Cardiac fibroblast (primary cell): ENCODE data around the gene TRIM17.

Source experiments
- DNase-seq, 2 donors: peaks; one replicate each; pipeline versions ENCODE4 v3.0.0 to v3.0.0-alpha.2; 2010; ENCODE audit warnings: low read depth in 2 of 2
- H3K4me3 ChIP-seq, 2 donors: replicated peaks in 1 of 2; 1 replicate in 1 of 2; 2 replicates in 1 of 2; pipeline ENCODE4 v1.5.1; 2011; ENCODE audit warnings: low read depth in 2 of 2, low read length in 2 of 2, mild to moderate bottlenecking in 2 of 2, moderate library complexity in 1 of 2
- TF ChIP-seq, protein P1 (sequence below): IDR thresholded peaks from one replicate; pipeline ENCODE4 v1.5.1; 2011; ENCODE audit warnings: low read depth, mild to moderate bottlenecking, low read length, inconsistent platforms

TRIM17 gene

DNA sequence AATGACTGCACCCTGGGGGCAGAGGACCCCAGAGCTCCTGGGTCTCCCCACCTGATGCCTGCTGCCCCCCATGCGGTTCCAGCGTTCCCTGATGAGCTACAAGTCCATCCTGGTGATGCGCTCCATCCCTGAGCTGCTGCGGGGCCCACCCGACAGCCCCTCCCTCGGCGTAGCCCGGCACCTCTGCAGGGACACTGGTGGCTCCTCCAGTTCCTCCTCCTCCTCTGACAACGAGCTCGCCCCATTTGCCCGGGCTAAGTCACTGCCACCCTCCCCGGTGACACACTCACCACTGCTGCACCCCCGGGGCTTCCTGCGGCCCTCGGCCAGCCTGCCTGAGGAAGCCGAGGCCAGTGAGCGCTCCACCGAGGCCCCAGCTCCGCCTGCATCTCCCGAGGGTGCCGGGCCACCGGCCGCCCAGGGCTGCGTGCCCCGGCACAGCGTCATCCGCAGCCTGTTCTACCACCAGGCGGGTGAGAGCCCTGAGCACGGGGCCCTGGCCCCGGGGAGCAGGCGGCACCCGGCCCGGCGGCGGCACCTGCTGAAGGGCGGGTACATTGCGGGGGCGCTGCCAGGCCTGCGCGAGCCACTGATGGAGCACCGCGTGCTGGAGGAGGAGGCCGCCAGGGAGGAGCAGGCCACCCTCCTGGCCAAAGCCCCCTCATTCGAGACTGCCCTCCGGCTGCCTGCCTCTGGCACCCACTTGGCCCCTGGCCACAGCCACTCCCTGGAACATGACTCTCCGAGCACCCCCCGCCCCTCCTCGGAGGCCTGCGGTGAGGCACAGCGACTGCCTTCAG is 45.5 kb downstream of the TRIM17 start:
- no peak for DNase-seq
- TF ChIP-seq, protein P1, sequence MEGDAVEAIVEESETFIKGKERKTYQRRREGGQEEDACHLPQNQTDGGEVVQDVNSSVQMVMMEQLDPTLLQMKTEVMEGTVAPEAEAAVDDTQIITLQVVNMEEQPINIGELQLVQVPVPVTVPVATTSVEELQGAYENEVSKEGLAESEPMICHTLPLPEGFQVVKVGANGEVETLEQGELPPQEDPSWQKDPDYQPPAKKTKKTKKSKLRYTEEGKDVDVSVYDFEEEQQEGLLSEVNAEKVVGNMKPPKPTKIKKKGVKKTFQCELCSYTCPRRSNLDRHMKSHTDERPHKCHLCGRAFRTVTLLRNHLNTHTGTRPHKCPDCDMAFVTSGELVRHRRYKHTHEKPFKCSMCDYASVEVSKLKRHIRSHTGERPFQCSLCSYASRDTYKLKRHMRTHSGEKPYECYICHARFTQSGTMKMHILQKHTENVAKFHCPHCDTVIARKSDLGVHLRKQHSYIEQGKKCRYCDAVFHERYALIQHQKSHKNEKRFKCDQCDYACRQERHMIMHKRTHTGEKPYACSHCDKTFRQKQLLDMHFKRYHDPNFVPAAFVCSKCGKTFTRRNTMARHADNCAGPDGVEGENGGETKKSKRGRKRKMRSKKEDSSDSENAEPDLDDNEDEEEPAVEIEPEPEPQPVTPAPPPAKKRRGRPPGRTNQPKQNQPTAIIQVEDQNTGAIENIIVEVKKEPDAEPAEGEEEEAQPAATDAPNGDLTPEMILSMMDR = no peak
- no peak overlapping the region for H3K4me3 ChIP-seq

DNA sequence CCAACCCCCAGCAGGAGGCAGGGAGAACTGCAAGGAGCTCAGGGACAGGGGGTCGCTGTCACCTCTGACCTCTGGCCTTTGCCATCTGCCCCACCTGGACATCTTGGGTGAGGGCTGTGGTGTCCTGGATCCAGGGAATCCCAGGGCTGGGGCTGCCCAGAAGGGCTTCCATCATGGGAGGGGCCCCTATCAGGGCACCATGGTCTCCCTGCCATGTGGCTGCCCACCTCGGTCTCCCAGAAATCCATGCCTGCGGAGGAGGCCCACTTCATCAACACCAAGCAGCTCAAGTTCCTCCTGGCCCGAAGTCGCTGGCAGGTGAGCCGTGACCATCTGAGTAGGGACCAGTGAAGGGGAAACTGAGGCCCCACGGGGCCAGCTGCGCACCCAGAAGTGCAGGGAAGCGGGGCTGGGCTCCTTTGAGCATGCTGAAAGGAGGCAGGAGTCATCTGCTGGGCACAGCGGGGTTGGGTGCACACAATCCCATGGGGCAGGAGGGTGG is 46.2 kb downstream of the TRIM17 start:
- H3K4me3 ChIP-seq = no peak overlapping the region
- no peak for DNase-seq

DNA sequence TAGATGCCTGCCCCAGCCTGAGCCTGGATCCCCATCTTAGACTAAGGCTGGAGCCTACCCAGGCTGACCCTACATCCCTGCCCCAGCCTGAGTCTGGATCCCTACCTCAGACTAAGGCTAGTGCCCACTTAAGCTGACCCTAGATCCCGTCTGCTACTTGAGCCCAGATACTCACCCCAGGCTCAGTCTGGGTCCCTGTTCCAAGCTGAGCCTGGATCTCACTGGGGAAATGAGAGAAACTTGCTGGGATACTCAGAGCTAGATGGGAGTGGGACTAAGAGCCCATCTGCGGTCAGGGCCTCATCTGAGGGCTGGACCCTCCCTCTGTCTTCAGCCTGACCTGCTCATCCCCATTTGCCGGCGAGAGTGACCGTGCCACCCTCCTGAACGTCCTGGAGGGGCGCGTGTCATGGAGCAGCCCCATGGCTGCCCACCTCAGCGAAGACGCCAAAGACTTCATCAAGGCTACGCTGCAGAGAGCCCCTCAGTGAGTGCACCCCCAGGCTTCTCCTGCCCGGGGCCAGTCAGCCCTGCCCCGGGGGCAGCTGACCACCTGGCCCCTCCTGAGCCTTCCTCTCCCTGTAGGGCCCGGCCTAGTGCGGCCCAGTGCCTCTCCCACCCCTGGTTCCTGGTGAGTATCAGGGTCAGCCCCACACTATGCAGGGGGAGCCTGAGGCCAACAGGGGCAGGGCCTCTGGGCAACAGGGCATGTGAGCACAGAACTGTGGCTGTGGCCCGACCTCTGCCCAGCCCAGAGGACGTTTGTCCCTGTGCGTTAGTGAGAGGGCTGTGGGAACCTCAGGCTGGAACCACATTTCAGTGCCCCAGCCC is 46.8 kb downstream of the TRIM17 start:
- TF ChIP-seq, protein P1 = no peak
- no peak overlapping the region for H3K4me3 ChIP-seq
- no peak for DNase-seq

More for the DNA sequence above, 46.2 kb downstream of the TRIM17 start:
- TF ChIP-seq, protein P1 = no peak

DNA sequence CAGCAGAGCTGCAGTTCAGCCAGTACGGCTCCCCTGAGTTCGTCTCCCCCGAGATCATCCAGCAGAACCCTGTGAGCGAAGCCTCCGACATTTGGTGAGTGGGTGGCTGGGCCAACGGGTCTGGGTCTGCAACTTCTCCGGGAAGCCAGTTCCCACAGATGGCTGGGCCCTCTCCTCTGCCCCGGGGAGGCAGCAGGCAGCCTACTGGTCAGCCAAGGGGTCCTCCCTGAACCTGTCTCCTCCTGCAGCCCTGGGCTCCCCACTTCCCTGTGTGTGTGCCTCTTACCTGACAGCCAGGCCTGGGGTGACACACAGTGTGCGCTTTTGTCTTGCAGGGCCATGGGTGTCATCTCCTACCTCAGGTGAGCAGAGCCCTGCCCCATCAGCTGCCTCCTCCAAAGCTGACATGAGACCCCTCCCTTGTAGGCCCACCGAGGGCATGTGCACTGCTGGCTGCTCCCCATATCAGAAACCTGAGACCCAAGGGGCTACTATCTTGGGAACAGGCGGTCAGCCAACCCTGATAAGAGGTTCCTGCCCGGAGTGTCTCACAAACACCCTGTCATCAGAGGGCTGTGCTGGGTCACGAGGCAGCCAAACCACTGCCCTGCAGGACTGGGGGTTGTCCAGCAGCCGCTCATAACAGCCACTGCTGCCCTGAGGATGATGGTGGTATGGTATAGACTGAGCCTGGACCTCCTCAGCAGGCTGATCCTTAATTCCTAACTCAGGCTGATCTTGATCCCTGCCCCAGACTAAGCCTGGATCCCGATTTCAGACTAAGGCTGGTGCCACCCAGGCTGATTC is 47.7 kb downstream of the TRIM17 start:
- TF ChIP-seq, protein P1 = no peak
- DNase-seq = peak in 1 of 2 donors; percentile 75
- no peak overlapping the region for H3K4me3 ChIP-seq

DNA sequence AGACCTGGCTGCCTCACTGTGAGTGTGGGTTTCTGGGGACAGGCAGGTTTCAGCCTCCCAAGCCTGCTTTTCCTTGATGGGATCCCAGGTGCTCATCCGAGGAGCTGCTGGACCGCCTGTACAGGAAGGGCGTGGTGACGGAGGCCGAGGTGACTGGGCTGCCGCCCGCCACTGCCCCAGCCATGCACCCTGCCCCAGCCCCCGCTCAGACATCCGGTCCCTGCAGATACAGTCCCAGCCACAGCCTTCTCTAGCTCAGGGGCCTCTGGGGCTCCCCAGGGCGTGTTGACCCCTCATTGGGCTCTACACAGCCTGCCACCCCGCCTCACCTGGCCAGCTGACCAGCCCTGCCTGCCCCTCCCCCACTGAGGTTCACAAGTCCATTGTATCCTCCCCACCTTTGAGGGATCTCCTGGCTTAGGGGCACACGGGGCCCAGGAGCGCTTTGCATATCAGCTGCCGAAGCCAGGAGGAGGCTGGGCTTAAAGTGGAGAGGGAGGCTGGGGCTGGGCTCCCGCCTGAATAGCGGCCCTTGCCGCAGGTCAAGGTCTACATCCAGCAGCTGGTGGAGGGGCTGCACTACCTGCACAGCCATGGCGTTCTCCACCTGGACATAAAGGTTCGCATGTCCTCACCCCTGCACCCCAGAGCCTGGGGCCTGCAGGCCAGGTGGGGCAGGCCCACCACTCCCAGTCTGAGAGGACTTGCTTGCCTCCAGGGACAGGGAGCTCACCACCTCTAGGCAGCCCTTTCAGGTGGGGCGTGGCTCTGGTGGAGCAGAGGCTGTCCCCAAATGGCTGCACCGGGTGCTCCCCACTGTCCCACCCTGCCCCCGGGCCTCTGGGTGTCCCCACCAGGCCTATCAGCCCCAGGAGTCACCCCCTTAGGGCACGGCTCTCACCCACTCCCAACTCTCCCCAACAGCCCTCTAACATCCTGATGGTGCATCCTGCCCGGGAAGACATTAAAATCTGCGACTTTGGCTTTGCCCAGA is 48.6 kb downstream of the TRIM17 start:
- TF ChIP-seq, protein P1 = no peak
- no peak overlapping the region for H3K4me3 ChIP-seq
- no peak for DNase-seq
